ENCODE data around the gene ROPN1B. TPM values are rescaled to one million over a fixed set of nuclear protein-coding genes. Genes with fewer than 3 reads are reported as not detected.
"Not testable (repeated sequence)": the region's sequence is repeated elsewhere in the genome, so short reads cannot be mapped to it uniquely, and the experiment has no call there.

The ROPN1B gene
- total and polyA plus RNA-seq, 2 of the 8 experiments (the other 6 are each of a cell fraction or from before 2014, with no cell fraction given), result 0.30 TPM; not detected in 1

- H3K4me2 ChIP-seq (ENCODE audit: insufficient read depth in 1 of 2, low read depth in 2 of 2, low read length in 2 of 2); H2BK20ac ChIP-seq (ENCODE audit: low read length); H3K79me1 ChIP-seq (ENCODE audit: low read depth, low read length); H4K20me1 ChIP-seq (replicated peaks in 1 of 2; ENCODE audit: control insufficient read depth in 1 of 2, insufficient read depth in 2 of 2, low read length in 2 of 2); H4K91ac ChIP-seq (replicated peaks; ENCODE audit: insufficient read length, low read length); H4K8ac ChIP-seq (ENCODE audit: extremely low read depth, insufficient read depth, low read length); H2BK5ac ChIP-seq (ENCODE audit: low read depth, low read length); H2AFZ ChIP-seq (ENCODE audit: low read length); H3K9me3 ChIP-seq (ENCODE audit: insufficient read depth in 2 of 2, low read depth in 1 of 2, low read length in 1 of 2); H2BK12ac ChIP-seq (ENCODE audit: low read depth, low read length); H2BK15ac ChIP-seq (ENCODE audit: low read length); POLR2A ChIA-PET (ENCODE audit: partially characterized antibody); DNase-seq (ENCODE audit: low read depth in 1 of 2, low spot score in 2 of 2); H3K18ac ChIP-seq (ENCODE audit: extremely low read depth, low read length); H2AK5ac ChIP-seq (ENCODE audit: low read depth, low read length); H3K23ac ChIP-seq (ENCODE audit: insufficient read length); FAIRE-seq; H3K4me1 ChIP-seq (replicated peaks in 1 of 4; ENCODE audit: control insufficient read depth in 3 of 4, insufficient read depth in 4 of 4, low read length in 3 of 4); H3K36me3 ChIP-seq (ENCODE audit: control insufficient read depth in 2 of 4, insufficient read depth in 4 of 4, low read length in 3 of 4); H4K5ac ChIP-seq (ENCODE audit: insufficient read length, low read depth, low read length); H3K4me3 ChIP-seq (ENCODE audit: extremely low read depth in 1 of 4, insufficient read depth in 2 of 4, low read depth in 3 of 4, low read length in 4 of 4); H3K9ac ChIP-seq (replicated peaks in 1 of 4; ENCODE audit: extremely low read depth in 1 of 4, low read depth in 3 of 4, low read length in 3 of 4); H3K4ac ChIP-seq (replicated peaks; ENCODE audit: insufficient read length, low read depth, low read length); H2BK120ac ChIP-seq (replicated peaks; ENCODE audit: low read depth, low read length); H3K14ac ChIP-seq (ENCODE audit: insufficient read length); H3K23me2 ChIP-seq (ENCODE audit: low read depth, low read length); H3K27me3 ChIP-seq (replicated peaks in 1 of 4; ENCODE audit: control insufficient read depth in 3 of 4, extremely low read depth in 1 of 4, insufficient read depth in 3 of 4, low read length in 3 of 4); H3K56ac ChIP-seq (replicated peaks; ENCODE audit: insufficient read length, low read depth, low read length); H3K27ac ChIP-seq (ENCODE audit: low read depth, low read length); H3K79me2 ChIP-seq (ENCODE audit: control insufficient read depth in 1 of 2, insufficient read depth in 2 of 2, low read length in 2 of 2): not testable (repeated sequence)
- WGBS, 2 experiments (ENCODE audit: extremely low coverage in 1 of 2, insufficient coverage in 1 of 2, insufficient read length in 1 of 2, insufficient replicate concordance in 2 of 2, low coverage in 1 of 2, low lambda C conversion rate in 2 of 2, missing lambda C conversion rate in 1 of 2), result 89% methylated on average over 3 of the region's 3 CpGs; no CpG with 5 or more reads in 1 of the 2 experiments
- CTCF ChIA-PET (ENCODE audit: partially characterized antibody), result interaction anchor here (0.6 kb wide), 1 partner anchor 763 kb away, joined by 4 read pairs; no protein-coding TSS in a partner anchor
These were observed 20.1 kb upstream of the ROPN1B start for GRCh38 chr3:125948901-125949300.

GRCh38 chr3:125951176-125951575 lies 17.8 kb upstream of the ROPN1B start:
- POLR2A ChIA-PET (ENCODE audit: partially characterized antibody), result not testable (repeated sequence)

More at GRCh38 chr3:125951176-125951575, 17.8 kb upstream of the ROPN1B start:
- H4K8ac ChIP-seq (ENCODE audit: extremely low read depth, insufficient read depth, low read length); H3K23me2 ChIP-seq (ENCODE audit: low read depth, low read length); FAIRE-seq; H3K23ac ChIP-seq (ENCODE audit: insufficient read length); H3K79me1 ChIP-seq (ENCODE audit: low read depth, low read length); H3K9me3 ChIP-seq (ENCODE audit: insufficient read depth in 2 of 2, low read depth in 1 of 2, low read length in 1 of 2); H3K36me3 ChIP-seq (ENCODE audit: control insufficient read depth in 2 of 4, insufficient read depth in 4 of 4, low read length in 3 of 4); H4K20me1 ChIP-seq (replicated peaks in 1 of 2; ENCODE audit: control insufficient read depth in 1 of 2, insufficient read depth in 2 of 2, low read length in 2 of 2); H2BK15ac ChIP-seq (ENCODE audit: low read length); H3K4me3 ChIP-seq (ENCODE audit: extremely low read depth in 1 of 4, insufficient read depth in 2 of 4, low read depth in 3 of 4, low read length in 4 of 4); H3K56ac ChIP-seq (replicated peaks; ENCODE audit: insufficient read length, low read depth, low read length); H3K9ac ChIP-seq (replicated peaks in 1 of 4; ENCODE audit: extremely low read depth in 1 of 4, low read depth in 3 of 4, low read length in 3 of 4); H2BK12ac ChIP-seq (ENCODE audit: low read depth, low read length); H3K27me3 ChIP-seq (replicated peaks in 1 of 4; ENCODE audit: control insufficient read depth in 3 of 4, extremely low read depth in 1 of 4, insufficient read depth in 3 of 4, low read length in 3 of 4); H2BK20ac ChIP-seq (ENCODE audit: low read length); H3K18ac ChIP-seq (ENCODE audit: extremely low read depth, low read length); H4K5ac ChIP-seq (ENCODE audit: insufficient read length, low read depth, low read length); H4K91ac ChIP-seq (replicated peaks; ENCODE audit: insufficient read length, low read length); DNase-seq (ENCODE audit: low read depth in 1 of 2, low spot score in 2 of 2); H3K79me2 ChIP-seq (ENCODE audit: control insufficient read depth in 1 of 2, insufficient read depth in 2 of 2, low read length in 2 of 2); H3K4me1 ChIP-seq (replicated peaks in 1 of 4; ENCODE audit: control insufficient read depth in 3 of 4, insufficient read depth in 4 of 4, low read length in 3 of 4); H2BK120ac ChIP-seq (replicated peaks; ENCODE audit: low read depth, low read length); H3K27ac ChIP-seq (ENCODE audit: low read depth, low read length); H3K14ac ChIP-seq (ENCODE audit: insufficient read length); H3K4me2 ChIP-seq (ENCODE audit: insufficient read depth in 1 of 2, low read depth in 2 of 2, low read length in 2 of 2); H2AFZ ChIP-seq (ENCODE audit: low read length); H2AK5ac ChIP-seq (ENCODE audit: low read depth, low read length); H3K4ac ChIP-seq (replicated peaks; ENCODE audit: insufficient read length, low read depth, low read length); H2BK5ac ChIP-seq (ENCODE audit: low read depth, low read length): not testable (repeated sequence)
- CTCF ChIA-PET (ENCODE audit: partially characterized antibody), result interaction anchor here (1.5 kb wide), 1 partner anchor 16 kb away, joined by 4 read pairs; no protein-coding TSS in a partner anchor
- WGBS, 2 experiments (ENCODE audit: extremely low coverage in 1 of 2, insufficient coverage in 1 of 2, insufficient read length in 1 of 2, insufficient replicate concordance in 2 of 2, low coverage in 1 of 2, low lambda C conversion rate in 2 of 2, missing lambda C conversion rate in 1 of 2), result 90% methylated on average over 3 of the region's 3 CpGs; no CpG with 5 or more reads in 1 of the 2 experiments
